GM18498 (cell line): Measurements from ENCODE around the gene BCAM.

Source experiments
- ATAC-seq: cut with Tn5 transposase; IDR thresholded peaks from one replicate; pipeline ENCODE4 v1.9.1; 2021; ENCODE audit warnings: mild to moderate bottlenecking, moderate library complexity; ENCODE audit not compliant: unreplicated experiment

Gene BCAM

DNA sequence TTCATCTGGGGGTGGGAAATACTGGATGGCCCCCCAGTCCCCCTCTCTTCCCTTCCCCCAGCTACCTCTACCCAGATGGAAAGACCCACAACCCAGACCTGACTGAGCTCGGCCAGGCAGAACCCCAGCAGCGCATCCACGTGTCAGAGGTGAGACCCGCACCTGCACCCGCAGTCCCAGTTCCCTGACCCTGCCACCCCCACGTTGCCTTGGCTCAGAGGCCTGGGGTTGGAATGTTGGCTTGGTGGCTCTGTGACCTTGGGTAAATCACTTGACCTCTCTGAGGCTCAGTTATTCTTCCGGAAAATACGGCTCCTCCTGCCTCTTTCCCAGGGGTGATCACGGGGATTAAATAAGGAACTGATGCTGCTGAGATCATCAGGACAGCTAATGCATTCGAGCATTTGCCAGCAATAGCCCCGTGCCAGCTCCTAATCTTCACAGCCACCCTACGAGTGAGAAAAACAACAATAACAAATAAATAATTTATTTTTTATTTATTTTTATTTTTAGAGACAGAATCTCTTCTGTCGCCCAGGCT lies 18.9 kb upstream of the BCAM start:
- ATAC-seq: no peak

DNA sequence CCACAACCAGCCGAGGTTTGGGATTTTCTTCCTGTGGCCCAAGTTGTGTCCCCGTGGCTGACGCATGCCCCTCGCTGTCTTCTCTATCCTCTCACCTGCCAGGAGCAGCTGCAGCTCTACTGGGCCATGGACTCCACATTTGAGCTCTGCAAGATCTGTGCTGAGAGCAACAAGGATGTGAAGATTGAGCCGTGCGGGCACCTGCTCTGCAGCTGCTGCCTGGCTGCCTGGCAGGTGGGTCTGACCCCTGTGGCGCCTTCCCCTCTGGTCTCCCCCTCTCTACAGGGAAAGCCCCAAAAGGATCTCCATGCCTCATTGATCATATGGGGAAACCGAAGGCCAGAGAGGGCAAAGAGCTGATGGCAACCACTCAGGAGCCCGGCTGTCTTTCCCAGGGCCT lies 16.6 kb upstream of the BCAM start:
- no peak for ATAC-seq

DNA sequence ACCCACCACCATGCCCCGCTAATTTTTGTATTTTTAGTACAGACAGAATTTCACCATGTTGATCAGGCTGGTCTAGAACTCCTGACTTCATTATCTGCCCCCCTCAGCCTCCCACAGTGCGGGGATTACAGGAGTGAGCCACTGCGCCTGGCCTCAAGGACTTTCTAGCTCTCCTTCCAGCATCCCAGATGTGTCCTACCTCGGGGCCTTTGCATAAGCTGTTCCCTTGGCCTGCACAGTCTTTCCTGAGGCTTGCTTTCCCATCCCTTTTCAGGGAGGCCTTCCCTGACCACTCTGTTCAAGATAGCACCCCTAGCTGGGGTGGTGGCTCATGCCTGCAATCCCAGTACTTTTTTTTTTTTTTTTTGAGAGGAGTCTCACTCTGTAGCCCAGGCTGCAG lies 14.3 kb upstream of the BCAM start:
- ATAC-seq: no peak

DNA sequence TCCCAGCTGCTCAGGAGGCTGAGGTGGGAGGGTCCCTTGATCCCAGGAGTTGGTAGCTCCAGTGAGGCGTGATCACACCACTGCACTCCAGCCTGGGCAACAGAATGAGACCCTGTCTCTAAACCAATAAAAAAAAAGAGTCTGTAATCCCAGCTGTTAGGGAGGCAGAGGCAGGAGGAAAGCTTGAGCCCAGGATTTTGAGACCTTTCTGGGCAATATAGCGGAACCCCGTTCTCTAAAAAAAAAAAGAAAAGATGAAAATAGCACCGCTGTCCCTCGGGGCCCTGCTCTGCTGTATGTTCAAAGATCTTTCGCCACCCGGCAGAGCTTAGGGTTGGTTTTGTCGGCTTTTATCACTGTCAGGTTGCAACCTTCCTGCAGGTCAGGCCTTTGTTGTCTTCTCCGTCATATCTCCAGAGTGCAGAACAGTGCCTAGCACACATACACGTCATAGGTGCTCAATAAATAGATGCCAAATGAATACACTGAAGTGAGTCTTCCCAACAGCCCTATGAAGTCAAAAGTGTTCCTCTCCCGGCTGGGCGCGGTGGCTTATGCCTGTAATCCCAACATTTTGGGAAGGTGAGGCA lies 13.4 kb upstream of the BCAM start:
- no peak for ATAC-seq

DNA sequence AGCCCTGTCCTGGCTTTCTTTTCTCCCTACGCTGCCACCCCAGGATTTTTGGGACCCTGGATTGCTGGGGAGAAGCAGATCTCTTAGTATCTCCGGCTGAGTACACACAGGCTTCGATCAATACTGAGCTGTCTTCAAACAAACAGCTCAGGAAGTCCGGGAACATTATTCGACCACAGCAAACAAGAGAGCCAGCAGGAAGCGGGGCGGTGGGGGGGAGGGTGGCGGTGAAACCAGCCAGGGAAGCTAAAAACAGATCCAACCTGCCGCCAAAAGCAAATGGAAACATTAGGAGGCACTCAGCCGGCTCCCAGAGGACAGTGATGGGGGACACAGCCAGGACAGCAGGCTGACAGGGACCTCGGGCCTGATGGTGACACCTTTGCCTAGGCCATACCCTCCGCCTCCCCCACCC lies 12.2 kb upstream of the BCAM start:
- ATAC-seq: no peak

DNA sequence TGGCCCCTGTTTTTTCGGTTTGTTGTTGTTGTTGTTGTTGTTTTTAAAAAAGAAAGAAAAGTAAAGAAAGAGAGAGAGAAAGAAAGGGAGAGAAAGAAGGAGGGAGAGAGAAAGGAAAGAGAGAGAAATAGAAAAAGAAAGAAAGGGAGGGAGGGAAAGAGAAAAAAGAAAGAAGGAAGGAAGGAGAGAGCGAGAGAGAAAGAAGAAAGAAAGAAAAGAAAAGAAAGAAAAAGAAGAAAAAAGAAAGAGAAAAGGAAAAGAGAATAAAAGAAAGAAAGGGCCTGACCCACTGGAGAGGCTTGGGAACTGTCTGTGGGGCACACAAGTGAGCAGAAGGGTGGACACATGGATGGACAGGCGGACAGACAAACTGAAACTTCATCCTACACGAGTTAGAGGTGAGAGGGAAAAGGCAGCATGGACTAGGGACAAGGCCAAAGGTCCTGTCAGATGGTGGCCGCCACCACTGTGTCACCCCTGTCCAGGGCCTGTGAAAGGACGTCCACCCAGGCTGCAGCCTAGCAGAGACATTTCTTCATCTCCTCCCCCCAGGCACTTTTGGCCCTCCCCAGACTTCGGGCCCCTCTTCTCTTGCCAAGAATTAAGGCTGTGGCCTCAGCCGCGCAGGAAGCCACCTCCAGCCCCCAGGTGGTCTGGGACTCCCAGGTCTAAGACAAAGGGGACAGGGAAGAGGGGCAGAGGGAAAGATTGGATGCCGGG lies 9.1 kb upstream of the BCAM start:
- ATAC-seq: no peak

DNA sequence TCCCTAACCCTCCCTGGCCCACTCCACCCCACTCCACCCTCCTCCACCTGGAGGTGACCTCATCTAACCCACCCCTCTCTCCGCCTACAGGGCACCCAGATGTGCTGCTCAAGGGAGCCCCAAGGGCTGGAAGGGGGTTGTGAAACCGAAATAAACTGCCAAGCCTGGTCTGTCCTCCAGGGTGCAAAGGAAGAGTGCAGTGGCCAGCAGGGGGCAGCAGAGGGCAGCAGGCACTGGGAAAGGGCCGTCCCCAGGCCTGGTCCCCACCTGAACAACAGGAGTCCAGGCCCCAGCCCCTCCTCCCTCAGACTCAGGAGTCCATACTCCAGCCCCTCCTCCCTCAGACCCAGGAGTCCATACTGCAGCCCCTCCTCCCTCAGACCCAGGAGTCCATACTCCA lies 8.4 kb upstream of the BCAM start:
- ATAC-seq: peak; percentile 65

DNA sequence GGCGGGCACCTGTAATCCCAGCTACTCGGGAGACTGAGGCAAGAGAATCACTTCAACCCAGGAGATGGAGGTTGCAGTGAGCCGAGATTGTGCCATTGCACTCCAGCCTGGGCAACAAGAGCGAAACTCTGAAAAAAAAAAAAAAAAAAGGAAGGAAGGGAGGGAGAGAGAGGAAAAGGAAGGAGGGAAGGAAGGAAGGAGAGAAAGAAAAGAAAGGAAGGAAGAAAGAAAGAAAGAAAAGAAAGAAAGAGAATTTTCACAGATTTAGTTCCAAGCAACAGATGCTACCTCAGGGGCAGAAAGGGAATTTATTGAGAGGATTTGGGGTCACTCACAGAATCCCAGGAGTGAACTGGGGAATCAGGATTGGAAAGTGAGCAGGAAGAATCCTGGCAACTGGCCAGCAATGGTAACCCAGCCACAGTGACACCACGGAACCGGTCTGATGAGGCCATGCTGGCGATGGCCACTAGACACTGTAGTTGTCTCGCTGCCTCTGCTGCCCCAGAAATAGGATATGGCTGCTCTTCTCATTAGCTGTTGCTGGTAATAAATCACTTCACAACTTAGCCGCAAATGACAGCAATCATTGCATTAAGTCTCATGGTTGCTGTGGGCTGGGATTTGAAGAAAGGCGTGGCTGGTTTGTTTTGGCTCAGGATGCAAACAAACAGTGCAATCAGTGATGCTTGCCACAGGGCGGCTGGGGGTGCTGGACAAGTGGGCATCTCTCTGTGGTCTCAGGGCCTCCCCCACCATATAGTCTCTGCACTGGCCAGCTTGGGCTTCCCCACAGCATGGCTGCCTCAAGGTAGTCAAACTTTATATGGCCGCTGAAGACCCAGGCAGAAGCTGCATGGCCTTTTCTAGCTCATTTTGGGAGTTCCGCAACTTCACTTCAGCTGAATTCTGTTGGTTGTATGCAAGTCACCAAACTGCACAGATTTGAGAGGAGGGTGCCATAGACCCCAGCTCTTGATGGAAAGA lies 5.2 kb upstream of the BCAM start:
- no peak for ATAC-seq

DNA sequence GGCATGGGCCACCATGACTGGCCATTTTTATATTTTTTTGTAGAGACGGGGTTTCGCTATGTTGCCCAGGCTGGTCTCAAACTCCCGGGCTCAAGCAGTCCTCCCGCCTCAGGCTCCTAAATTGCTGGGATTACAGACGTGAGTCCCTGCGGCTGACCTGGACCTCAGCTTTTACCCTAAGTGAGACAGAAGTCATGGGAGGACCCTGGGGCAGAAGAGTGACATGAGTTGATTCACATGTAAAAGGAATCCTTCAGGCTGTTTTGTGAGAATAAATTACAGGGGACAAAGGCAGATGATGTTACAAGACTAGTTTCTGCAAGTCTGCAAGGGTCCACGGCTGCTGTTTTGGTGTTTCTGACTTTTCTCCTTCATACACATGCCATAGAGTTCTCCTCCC lies 2.6 kb upstream of the BCAM start:
- no peak for ATAC-seq

DNA sequence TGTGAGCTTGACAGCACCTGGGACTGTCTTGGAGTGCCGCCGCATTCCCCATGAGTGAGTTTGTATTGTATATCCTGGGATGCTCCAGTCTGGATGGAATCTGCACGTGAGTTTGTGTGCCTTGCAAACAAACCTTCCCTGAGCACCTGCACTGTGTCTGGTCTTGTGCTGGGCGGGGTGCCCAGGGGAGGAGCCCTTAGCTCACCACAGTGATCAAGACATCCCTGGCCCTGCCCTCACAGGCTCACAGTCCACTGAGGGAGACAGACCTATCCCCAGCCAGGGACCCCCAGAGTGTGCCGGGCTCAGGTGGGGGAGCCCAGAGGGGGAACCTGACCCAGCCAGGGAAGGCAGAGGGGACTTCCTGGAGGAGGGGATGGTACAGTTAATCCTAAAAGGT lies 1.7 kb upstream of the BCAM start:
- ATAC-seq: no peak

DNA sequence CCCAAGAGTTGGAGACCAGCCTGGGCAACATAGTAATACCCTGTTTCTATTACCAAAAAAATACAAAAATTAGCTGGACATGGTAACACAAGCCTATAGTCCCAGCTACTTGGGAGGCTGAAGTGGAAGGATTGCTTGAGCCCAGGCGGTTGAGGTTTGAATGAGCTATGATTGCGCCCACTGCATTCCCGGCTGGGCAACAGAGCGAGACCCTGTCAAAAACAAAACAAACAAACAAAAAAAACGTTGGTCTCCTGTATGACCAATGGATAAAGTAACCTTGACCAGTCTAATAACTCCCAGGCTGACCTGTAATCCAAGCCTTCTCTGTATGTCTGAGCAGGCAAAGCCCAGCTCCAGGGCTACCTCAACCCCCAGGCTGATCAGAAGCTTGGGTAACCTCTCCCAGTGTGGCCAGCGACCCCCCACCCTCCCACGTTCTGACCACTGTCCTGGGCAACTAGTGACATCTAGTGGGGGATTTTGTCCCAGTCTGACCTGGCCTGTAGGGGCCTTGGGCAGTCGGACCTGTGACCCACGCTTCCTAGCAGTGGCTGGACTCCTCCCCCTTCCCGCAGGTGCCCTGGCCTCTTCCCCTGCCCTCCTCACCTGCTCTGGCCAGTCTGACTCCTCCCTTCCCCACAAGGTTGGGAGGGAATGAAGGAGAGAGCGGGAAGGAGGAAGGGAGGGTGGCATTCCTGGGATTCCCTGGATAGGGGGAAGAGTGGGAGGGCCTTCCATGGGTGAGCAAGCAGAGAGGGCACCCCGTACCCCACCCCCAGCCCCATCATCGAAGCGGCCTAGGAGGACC lies 1.0 kb upstream of the BCAM start:
- ATAC-seq: no peak

DNA sequence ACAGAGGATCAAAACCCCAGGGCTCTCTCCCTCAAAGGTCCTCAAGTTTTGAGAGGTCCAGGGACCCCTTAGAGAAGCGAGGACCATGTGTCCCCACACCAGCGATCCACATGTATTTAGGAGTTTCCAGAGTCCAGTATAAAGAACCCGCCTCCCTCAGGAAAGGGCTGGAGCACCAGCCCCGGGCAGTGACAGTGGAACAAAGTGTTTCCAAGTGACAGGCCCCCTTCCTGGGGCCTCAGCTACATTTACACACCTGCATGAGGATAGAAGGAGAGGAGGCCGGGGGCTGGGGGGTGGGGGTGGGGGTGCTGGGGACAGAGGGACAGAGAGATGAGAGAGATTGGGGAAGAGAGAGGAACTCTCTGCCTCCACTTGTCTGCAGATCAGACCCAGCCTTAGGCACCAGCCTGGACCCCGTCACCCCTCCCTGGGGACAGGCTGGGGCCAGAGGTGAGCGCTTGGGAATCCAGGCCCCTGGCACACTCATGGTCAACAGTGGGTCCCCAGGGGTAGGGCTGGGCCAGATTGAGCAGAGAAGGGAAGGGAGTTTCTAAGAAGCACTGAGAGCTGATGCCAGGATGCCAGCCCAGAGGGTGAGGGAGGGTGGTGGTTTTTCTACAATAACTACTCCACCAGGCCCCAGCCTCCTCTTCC lies 802 bp downstream of the BCAM start:
- ATAC-seq: no peak

DNA sequence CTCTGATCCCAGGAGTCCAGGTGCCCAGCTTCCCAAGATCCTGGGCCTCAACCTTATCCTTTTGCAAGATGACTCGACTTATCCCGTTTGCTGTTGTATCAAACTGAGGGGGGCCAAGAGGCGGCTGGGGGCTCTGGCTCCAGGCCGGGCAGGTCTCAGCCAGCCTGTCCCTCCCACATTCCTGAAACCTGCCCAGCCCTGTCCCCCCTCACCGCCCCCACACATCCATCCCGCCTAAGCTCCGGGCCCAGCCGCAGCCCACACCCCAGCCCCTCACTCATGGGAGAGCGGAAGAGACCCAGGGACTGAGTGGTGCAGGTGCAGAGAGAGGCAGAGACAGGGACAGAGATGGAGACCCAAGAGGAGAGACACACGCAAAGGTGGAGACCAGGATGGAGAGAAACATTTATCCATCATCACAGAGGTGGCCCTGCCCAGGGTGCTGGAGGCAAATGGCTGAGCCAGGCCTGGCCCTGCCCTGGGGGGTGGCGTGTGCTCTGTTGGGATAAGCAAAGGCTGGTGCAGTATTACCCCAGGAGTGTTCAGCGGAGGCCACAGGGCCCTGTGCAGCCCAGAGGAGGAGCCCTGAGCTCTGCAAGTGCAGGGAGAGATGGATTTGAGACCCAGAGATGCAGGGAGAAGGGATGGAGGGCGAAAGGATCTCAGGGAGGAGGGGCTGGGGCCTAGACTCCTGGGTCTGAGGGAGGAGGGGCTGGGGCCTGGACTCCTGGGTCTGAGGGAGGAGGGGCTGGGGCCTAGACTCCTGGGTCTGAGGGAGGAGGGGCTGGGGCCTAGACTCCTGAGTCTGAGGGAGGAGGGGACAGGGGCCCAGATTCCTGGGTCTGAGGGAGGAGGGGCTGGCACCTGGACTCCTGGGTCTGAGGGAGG lies 1.6 kb downstream of the BCAM start:
- no peak for ATAC-seq

DNA sequence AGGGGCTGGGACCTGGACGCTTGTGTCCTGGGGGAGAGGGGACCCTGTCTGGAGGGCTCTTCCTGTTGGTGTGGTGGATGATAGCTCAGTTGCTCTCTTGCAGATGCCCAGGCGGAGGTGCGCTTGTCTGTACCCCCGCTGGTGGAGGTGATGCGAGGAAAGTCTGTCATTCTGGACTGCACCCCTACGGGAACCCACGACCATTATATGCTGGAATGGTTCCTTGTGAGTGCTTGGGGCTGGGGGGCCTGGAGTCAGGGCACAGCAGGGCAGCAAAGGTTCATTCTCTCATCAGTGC lies 2.2 kb downstream of the BCAM start:
- no peak for ATAC-seq

DNA sequence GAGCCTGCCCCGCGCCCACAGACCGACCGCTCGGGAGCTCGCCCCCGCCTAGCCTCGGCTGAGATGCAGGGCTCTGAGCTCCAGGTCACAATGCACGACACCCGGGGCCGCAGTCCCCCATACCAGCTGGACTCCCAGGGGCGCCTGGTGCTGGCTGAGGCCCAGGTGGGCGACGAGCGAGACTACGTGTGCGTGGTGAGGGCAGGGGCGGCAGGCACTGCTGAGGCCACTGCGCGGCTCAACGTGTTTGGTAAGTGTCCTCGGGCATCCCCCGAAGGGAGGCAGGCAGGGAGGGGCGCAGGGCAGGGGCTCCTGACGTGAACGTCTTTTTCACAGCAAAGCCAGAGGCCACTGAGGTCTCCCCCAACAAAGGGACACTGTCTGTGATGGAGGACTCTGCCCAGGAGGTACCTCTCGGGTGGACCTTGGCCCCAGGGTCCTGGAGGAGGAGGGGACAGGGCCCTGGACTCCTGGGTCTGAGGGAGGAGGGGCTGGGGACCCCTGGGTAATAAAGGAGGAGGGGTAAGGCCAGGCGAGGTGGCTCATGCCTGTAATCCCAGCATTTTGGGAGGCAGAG lies 3.3 kb downstream of the BCAM start:
- ATAC-seq: no peak

DNA sequence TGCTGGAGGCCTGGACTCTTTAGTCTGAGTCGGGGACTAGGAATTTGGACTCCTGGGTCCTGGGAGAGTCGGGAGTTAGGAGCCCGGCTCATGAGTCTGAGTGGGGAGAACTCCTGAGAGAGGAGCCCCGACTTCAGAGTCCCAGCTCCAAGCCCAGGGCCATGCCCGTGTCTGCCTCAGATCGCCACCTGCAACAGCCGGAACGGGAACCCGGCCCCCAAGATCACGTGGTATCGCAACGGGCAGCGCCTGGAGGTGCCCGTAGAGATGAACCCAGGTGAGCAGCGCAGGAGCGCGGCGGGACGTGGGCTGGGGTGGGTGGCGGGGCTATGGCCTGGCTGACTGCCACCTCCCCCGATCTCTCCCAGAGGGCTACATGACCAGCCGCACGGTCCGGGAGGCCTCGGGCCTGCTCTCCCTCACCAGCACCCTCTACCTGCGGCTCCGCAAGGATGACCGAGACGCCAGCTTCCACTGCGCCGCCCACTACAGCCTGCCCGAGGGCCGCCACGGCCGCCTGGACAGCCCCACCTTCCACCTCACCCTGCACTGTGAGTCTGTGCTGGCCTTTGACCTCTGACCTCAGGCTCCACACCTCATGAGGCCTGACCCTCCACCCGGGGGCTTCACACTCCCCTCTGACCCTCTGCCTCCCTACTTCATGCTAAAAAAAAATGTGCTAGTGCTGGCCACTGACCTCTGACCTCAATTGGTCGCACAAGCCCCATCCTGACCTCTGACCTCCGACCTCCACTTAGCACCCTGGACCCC lies 4.4 kb downstream of the BCAM start:
- no peak for ATAC-seq

DNA sequence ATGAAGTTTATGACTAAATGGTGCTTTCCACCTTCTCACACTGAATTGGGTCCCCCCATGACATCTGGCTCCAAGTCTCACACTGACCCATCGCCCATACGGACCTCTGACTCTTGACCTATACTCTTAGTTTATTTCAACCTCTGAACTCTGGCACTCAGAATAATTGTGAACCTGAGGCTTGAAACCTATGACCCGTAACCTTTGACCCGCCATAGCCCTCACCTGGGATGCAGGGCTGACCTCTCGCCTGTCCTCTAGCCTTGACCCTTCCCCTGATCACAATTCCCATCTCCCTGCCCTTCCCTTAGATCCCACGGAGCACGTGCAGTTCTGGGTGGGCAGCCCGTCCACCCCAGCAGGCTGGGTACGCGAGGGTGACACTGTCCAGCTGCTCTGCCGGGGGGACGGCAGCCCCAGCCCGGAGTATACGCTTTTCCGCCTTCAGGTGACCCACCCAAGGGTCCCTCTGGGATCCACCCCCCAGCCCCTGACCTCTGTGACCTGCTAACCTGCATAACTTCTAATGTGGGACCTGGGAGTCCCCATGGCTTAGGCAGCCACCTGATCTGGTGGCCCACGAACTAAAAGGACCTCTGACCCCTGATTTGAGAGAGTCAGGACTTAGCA lies 5.1 kb downstream of the BCAM start:
- no peak for ATAC-seq

DNA sequence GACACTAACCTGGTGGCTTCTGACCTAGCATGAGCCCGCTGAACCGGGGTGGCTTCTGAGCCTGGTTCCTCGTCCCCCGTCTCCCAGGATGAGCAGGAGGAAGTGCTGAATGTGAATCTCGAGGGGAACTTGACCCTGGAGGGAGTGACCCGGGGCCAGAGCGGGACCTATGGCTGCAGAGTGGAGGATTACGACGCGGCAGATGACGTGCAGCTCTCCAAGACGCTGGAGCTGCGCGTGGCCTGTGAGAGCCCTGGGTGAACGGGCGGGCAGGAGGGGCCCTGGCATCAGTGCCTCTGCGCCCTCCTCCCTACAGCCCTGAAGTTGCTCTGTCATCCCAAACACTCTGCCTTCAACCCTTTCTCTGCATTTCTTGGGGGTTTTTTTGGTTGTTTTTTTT lies 5.6 kb downstream of the BCAM start:
- ATAC-seq: no peak
